ENCODE measurements around the gene TMC8. TPM values are rescaled to one million over a fixed set of nuclear protein-coding genes. Genes with fewer than 3 reads are reported as not detected.
A peak's percentile ranks its signal among the peaks of the same experiment; 100 is the strongest.

Gene TMC8
- total RNA-seq, 1 donor from 2014 or later, result 1.3 TPM

GRCh38 chr17:78133179-78133951, 2.8 kb downstream of the TMC8 start:
- Histone ChIP-seq H3K27me3 (ENCODE audit: low read depth) (no peaks in the 10 kb centered on the region), H3K36me3 (no peaks in the 10 kb centered on the region), H3K4me3 (no peak overlapping the region), H3K27ac (replicated peaks) (no peak overlapping the region), H3K9me3 (replicated peaks) (no peaks in the 10 kb centered on the region), H3K4me1 (peaks cover 48% of the 10 kb centered on the region)
- TF ChIP-seq CTCF (IDR thresholded peaks at IDR 0.05; ENCODE audit: borderline replicate concordance), result no peak
- intact Hi-C loops (cut with micrococcal nuclease), result no loop called here
- no peak for DNase-seq

GRCh38 chr17:78133971-78134898, 3.7 kb downstream of the TMC8 start:
- no peaks in the 10 kb centered on the region for H3K27me3 ChIP-seq (ENCODE audit: low read depth)
- intact Hi-C loops (cut with micrococcal nuclease), result no loop called here
- TF ChIP-seq CTCF (IDR thresholded peaks at IDR 0.05; ENCODE audit: borderline replicate concordance), result peak; percentile 68
- no peak for DNase-seq
- H3K27ac ChIP-seq (replicated peaks), result no peak overlapping the region
- H3K9me3 ChIP-seq (replicated peaks), result no peaks in the 10 kb centered on the region
- no peak overlapping the region for H3K4me3 ChIP-seq
- H3K36me3 ChIP-seq, result no peaks in the 10 kb centered on the region
- peaks cover 40% of the 10 kb centered on the region for H3K4me1 ChIP-seq

- Histone ChIP-seq H3K4me3 (no peak overlapping the region), H3K27ac (replicated peaks) (no peak overlapping the region), H3K4me1 (peaks cover 33% of the 10 kb centered on the region), H3K27me3 (ENCODE audit: low read depth) (no peaks in the 10 kb centered on the region), H3K9me3 (replicated peaks) (no peaks in the 10 kb centered on the region), H3K36me3 (no peaks in the 10 kb centered on the region)
- TF ChIP-seq CTCF (IDR thresholded peaks at IDR 0.05; ENCODE audit: borderline replicate concordance), result no peak
- DNase-seq, result no peak
- intact Hi-C loops (cut with micrococcal nuclease), result no loop called here
Observed at GRCh38 chr17:78134899-78135385, 4.4 kb downstream of the TMC8 start.

- Histone ChIP-seq H3K27ac (replicated peaks) (no peak overlapping the region), H3K4me3 (no peak overlapping the region), H3K9me3 (replicated peaks) (no peaks in the 10 kb centered on the region), H3K36me3 (no peaks in the 10 kb centered on the region), H3K27me3 (ENCODE audit: low read depth) (no peaks in the 10 kb centered on the region), H3K4me1 (peaks cover 31% of the 10 kb centered on the region)
- intact Hi-C loops (cut with micrococcal nuclease), result no loop called here
- DNase-seq, result no peak
- no peak for TF ChIP-seq CTCF (IDR thresholded peaks at IDR 0.05; ENCODE audit: borderline replicate concordance)
Observed at GRCh38 chr17:78135858-78136500, 5.4 kb downstream of the TMC8 start.

Data from left ventricle myocardium inferior (tissue), 1 donor.